Hepatocyte (in vitro differentiated cells): ENCODE results near the gene OLA1. TPM values are rescaled to one million over a fixed set of nuclear protein-coding genes. Genes with fewer than 3 reads are reported as not detected.
"Not testable (repeated sequence)": the region's sequence is repeated elsewhere in the genome, so short reads cannot be mapped to it uniquely, and the experiment has no call there.

ENCODE experiments used
- DNase-seq: peaks from one replicate; pipeline ENCODE4 v3.0.0-alpha.2; 2016; ENCODE audit warnings: low spot score
- H2AFZ ChIP-seq: fragments of 200-600 bp; sonication (generic); 2 replicates; pipeline ENCODE4 v1.6.0; 2016; ENCODE audit warnings: antibody characterized with exemption, mild to moderate bottlenecking
- H3K27ac ChIP-seq: fragments of 200-600 bp; sonication (generic); 2 replicates; pipeline ENCODE4 v1.5.1; 2016; ENCODE audit warnings: mild to moderate bottlenecking
- H3K27me3 ChIP-seq: fragments of 200-600 bp; sonication (generic); 2 replicates; pipeline ENCODE4 v1.6.1; 2016
- H3K36me3 ChIP-seq: fragments of 200-600 bp; sonication (generic); replicated peaks from 2 replicates; pipeline ENCODE4 v1.5.1; 2016; ENCODE audit warnings: low read depth; ENCODE audit not compliant: insufficient read depth
- H3K4me1 ChIP-seq: fragments of 200-600 bp; sonication (generic); 2 replicates; pipeline ENCODE4 v1.5.1; 2016; ENCODE audit warnings: mild to moderate bottlenecking, moderate library complexity; ENCODE audit not compliant: insufficient read depth
- H3K4me2 ChIP-seq: fragments of 200-600 bp; sonication (generic); 2 replicates; pipeline ENCODE4 v1.6.0; 2016
- H3K4me3 ChIP-seq: fragments of 200-600 bp; sonication (generic); 2 replicates; pipeline ENCODE4 v1.5.1; 2016; ENCODE audit warnings: mild to moderate bottlenecking
- H3K79me2 ChIP-seq: fragments of 200-600 bp; sonication (generic); 2 replicates; pipeline ENCODE4 v1.6.0; 2017; ENCODE audit warnings: mild to moderate bottlenecking
- H3K9me2 ChIP-seq: fragments of 200-600 bp; sonication (generic); replicated peaks from 2 replicates; pipeline ENCODE4 v1.6.0; 2017; ENCODE audit warnings: mild to moderate bottlenecking; ENCODE audit not compliant: insufficient read depth
- H3K9me3 ChIP-seq: fragments of 200-600 bp; sonication (generic); 2 replicates; pipeline ENCODE4 v1.5.1; 2016; ENCODE audit warnings: low read depth, mild to moderate bottlenecking
- H4K20me1 ChIP-seq: fragments of 200-600 bp; sonication (generic); 2 replicates; pipeline ENCODE4 v1.6.0; 2016; ENCODE audit warnings: mild to moderate bottlenecking; ENCODE audit not compliant: insufficient read depth, poor library complexity, severe bottlenecking
- EZH2 ChIP-seq: fragments of 200-600 bp; sonication (generic); IDR thresholded peaks from 2 replicates; pipeline ENCODE4 v1.6.1; 2016; ENCODE audit warnings: antibody characterized with exemption, mild to moderate bottlenecking, borderline replicate concordance
- EZH2phosphoT487 ChIP-seq: fragments of 200-600 bp; sonication (generic); IDR thresholded peaks from one replicate; pipeline ENCODE4 v1.6.1; 2018; ENCODE audit warnings: antibody characterized with exemption, mild to moderate bottlenecking, low read depth, moderate library complexity; ENCODE audit not compliant: unreplicated experiment, severe bottlenecking
- WGBS: methylation state at CpG from one replicate; pipeline ENCODE4 v1.1.6; 2016; ENCODE audit warnings: low lambda C conversion rate; ENCODE audit errors: missing lambda C conversion rate; 5-methylcytosine and 5-hydroxymethylcytosine counted together
- polyA plus RNA-seq: library from polyadenylated mRNA; unstranded; fragments of >200 nt; fragmentation: Nextera tagmentation; extraction: Ambion mirVana; gene quantifications from 2 replicates; pipeline ENCODE4 v1.2.1, GENCODE V29; 2016
- total RNA-seq: library from RNA; depleted of rRNA; stranded (reverse); fragments of >200 nt; gene quantifications from 2 replicates; pipeline ENCODE4 v1.2.3, GENCODE V29; 2014
- TF ChIP-seq, protein P1 (sequence below): fragments of 200-600 bp; sonication (generic); IDR thresholded peaks from 2 replicates; pipeline ENCODE4 v1.5.1; 2016; ENCODE audit warnings: antibody characterized with exemption, mild to moderate bottlenecking; ENCODE audit not compliant: poor library complexity

OLA1 gene
- total and polyA plus RNA-seq, 2 experiments from 2014 or later, result 89.3 to 89.6 TPM

DNA sequence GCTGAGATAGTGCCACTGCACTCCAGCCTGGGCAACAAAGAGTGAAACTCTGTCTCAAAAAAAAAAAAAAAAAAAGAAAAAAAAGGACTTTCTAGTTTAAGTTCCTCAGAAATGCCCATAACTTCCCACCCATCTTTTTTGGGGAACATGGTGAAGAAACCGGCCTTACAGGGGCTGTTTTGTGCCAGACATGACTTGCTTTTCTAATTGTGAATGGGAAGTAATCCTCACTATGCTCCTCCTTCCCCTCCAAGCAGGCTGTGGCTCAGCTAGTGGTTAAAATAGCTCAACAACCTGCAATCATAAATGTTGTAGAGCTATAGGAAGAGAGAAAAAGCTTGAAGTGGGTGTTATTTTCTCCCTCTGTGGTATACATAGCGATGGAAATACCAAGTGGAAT lies 34.1 kb upstream of the OLA1 start:
- H3K79me2 ChIP-seq, result no peaks in the 10 kb centered on the region
- 100% methylated on average over 2 of the region's 2 CpGs for WGBS

GRCh38 chr2:174281736-174282135 lies 33.4 kb upstream of the OLA1 start:
- Histone ChIP-seq H4K20me1 (no peaks in the 10 kb centered on the region), H3K4me2 (no peak overlapping the region), H3K27me3 (no peaks in the 10 kb centered on the region), H3K27ac (no peak overlapping the region), H3K36me3 (no peaks in the 10 kb centered on the region), H3K9me2 (no peaks in the 10 kb centered on the region), H3K79me2 (no peaks in the 10 kb centered on the region), H3K4me3 (no peak overlapping the region), H2AFZ (no peak overlapping the region), H3K9me3 (no peaks in the 10 kb centered on the region), H3K4me1 (no peaks in the 10 kb centered on the region)
- TF ChIP-seq, protein P1, sequence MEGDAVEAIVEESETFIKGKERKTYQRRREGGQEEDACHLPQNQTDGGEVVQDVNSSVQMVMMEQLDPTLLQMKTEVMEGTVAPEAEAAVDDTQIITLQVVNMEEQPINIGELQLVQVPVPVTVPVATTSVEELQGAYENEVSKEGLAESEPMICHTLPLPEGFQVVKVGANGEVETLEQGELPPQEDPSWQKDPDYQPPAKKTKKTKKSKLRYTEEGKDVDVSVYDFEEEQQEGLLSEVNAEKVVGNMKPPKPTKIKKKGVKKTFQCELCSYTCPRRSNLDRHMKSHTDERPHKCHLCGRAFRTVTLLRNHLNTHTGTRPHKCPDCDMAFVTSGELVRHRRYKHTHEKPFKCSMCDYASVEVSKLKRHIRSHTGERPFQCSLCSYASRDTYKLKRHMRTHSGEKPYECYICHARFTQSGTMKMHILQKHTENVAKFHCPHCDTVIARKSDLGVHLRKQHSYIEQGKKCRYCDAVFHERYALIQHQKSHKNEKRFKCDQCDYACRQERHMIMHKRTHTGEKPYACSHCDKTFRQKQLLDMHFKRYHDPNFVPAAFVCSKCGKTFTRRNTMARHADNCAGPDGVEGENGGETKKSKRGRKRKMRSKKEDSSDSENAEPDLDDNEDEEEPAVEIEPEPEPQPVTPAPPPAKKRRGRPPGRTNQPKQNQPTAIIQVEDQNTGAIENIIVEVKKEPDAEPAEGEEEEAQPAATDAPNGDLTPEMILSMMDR, result no peak
- TF ChIP-seq EZH2phosphoT487, result no peak
- no peak for TF ChIP-seq EZH2
- 77% methylated on average over 1 of the region's 1 CpG for WGBS
- DNase-seq, result no peak

More for the DNA sequence above, 34.1 kb upstream of the OLA1 start:
- Histone ChIP-seq H3K27me3 (no peaks in the 10 kb centered on the region), H2AFZ (no peak overlapping the region), H3K9me2 (no peaks in the 10 kb centered on the region), H4K20me1 (no peaks in the 10 kb centered on the region), H3K4me1 (no peaks in the 10 kb centered on the region), H3K36me3 (no peaks in the 10 kb centered on the region), H3K4me3 (no peak overlapping the region), H3K9me3 (no peaks in the 10 kb centered on the region), H3K4me2 (no peak overlapping the region), H3K27ac (no peak overlapping the region)
- TF ChIP-seq, protein P1, result no peak
- TF ChIP-seq EZH2, result no peak
- TF ChIP-seq EZH2phosphoT487, result no peak
- no peak for DNase-seq

DNA sequence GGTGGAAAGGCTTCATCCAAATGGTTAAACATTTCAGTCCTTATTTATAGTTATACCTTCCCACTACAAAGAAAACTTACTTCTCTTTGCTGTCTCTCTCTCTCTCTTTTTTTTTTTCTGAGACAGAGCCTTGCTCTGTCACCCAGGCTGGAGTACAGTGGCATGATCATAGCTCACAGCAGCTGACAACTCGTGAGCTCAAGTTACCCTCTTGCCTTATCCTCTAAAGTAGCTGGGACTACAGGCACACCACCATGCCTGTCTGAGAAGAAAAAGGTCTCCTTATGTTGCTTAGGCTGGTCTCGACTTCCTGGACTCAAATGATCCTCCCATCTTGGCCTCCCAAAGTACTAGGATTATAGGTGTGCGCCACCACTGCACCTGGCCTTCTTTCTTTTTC lies 32.3 kb upstream of the OLA1 start:
- Histone ChIP-seq H4K20me1 (no peaks in the 10 kb centered on the region), H3K79me2 (no peaks in the 10 kb centered on the region), H3K4me2 (no peak overlapping the region), H2AFZ (no peak overlapping the region), H3K4me3 (no peak overlapping the region), H3K27me3 (no peaks in the 10 kb centered on the region), H3K4me1 (no peaks in the 10 kb centered on the region), H3K9me3 (no peaks in the 10 kb centered on the region), H3K36me3 (no peaks in the 10 kb centered on the region), H3K9me2 (no peaks in the 10 kb centered on the region), H3K27ac (no peak overlapping the region)
- no peak for DNase-seq
- 50% methylated on average over 3 of the region's 3 CpGs for WGBS
- TF ChIP-seq, protein P1, result no peak
- TF ChIP-seq EZH2phosphoT487 (no peak), EZH2 (no peak)

DNA sequence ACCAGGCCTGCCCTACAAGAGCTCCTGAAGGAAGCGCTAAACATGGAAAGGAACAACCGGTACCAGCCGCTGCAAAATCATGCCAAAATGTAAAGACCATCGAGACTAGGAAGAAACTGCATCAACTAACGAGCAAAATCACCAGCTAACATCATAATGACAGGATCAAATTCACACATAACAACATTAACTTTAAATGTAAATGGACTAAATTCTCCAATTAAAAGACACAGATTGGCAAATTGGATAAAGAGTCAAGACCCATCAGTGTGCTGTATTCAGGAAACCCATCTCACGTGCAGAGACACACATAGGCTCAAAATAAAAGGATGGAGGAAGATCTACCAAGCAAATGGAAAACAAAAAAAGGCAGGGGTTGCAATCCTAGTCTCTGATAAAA lies 21.9 kb upstream of the OLA1 start:
- not testable (repeated sequence) for H3K36me3 ChIP-seq, H2AFZ ChIP-seq, H3K79me2 ChIP-seq, H3K4me1 ChIP-seq, H3K4me3 ChIP-seq, H3K4me2 ChIP-seq, DNase-seq, H3K27me3 ChIP-seq, H3K9me2 ChIP-seq, H4K20me1 ChIP-seq, H3K27ac ChIP-seq, H3K9me3 ChIP-seq
- 89% methylated on average over 5 of the region's 6 CpGs for WGBS
